Vagina (tissue), 2 donors: ENCODE results near the gene ONECUT3. TPM values are rescaled to one million over a fixed set of nuclear protein-coding genes. Genes with fewer than 3 reads are reported as not detected.

Experiments used
- DNase-seq, 2 donors: peaks; one replicate each; pipeline ENCODE4 v3.0.0-alpha.2; 2017; ENCODE audit errors: extremely low spot score in 2 of 2
- H3K27ac ChIP-seq: fragments of 200-600 bp; sonication (generic); one replicate; pipeline ENCODE4 v1.5.1; 2019
- H3K27me3 ChIP-seq: fragments of 200-600 bp; sonication (generic); one replicate; pipeline ENCODE4 v1.5.1; 2019
- H3K36me3 ChIP-seq, 2 donors: fragments of 200-600 bp; sonication (generic); one replicate each; pipeline ENCODE4 v1.5.1; 2017 to 2019
- H3K4me1 ChIP-seq: fragments of 200-600 bp; sonication (generic); one replicate; pipeline ENCODE4 v1.5.1; 2019
- H3K4me3 ChIP-seq, 2 donors: fragments of 200-600 bp; sonication (generic); 1 replicate in 1 of 2; 2 replicates in 1 of 2; pipeline ENCODE4 v1.5.1; 2016 to 2019
- H3K9me3 ChIP-seq: fragments of 200-600 bp; sonication (generic); one replicate; pipeline ENCODE4 v1.5.1; 2019
- CTCF ChIP-seq, 3 experiments: fragments of 450-650 bp in 2 of 3; fragments of 200-600 bp in 1 of 3; sonication (generic) in 1 of 3; IDR thresholded peaks; one replicate each; pipeline ENCODE4 v1.5.1; 2017 to 2019; ENCODE audit warnings: antibody characterized with exemption in 3 of 3, mild to moderate bottlenecking in 2 of 3, moderate library complexity in 2 of 3
- POLR2A ChIP-seq, 2 donors: fragments of 450-650 bp; IDR thresholded peaks; one replicate each; pipeline ENCODE4 v1.6.1; 2017; ENCODE audit warnings: antibody characterized with exemption in 2 of 2, mild to moderate bottlenecking in 2 of 2, moderate library complexity in 2 of 2
- POLR2AphosphoS5 ChIP-seq, 2 donors: sonication (generic); formaldehyde crosslinking; IDR thresholded peaks; one replicate each; pipeline ENCODE4 v1.9.0; 2017; ENCODE audit warnings: antibody characterized with exemption in 2 of 2, mild to moderate bottlenecking in 2 of 2, low read depth in 1 of 2; ENCODE audit not compliant: insufficient read depth in 1 of 2
- intact Hi-C: fragments of 100-400 bp; cut with DNase I; formaldehyde crosslinking; loops from one replicate; pipeline ENCODE4 v1.15.1; 2023
- total RNA-seq: library from RNA; depleted of rRNA; stranded (reverse); fragments of >200 nt; gene quantifications from one replicate; pipeline ENCODE4 v1.2.3, GENCODE V29; 2016

ONECUT3 gene
- total RNA-seq, 1 donor from 2014 or later: not detected

- no peaks in the 10 kb centered on the region for H3K9me3 ChIP-seq
- no peak for TF ChIP-seq CTCF (IDR thresholded peaks at IDR 0.05)
- no peak for TF ChIP-seq POLR2A (IDR thresholded peaks at IDR 0.05)
- no peak for TF ChIP-seq POLR2AphosphoS5 (IDR thresholded peaks at IDR 0.05; ENCODE audit: insufficient read depth in 1 of 2, low read depth in 1 of 2)
- DNase-seq: no peak
- intact Hi-C loops: no loop called here
- H3K4me1 ChIP-seq: no peaks in the 10 kb centered on the region
- no peak overlapping the region for H3K4me3 ChIP-seq
- H3K36me3 ChIP-seq: no peaks in the 10 kb centered on the region
- H3K27me3 ChIP-seq: peaks cover 3% of the 10 kb centered on the region
- no peak overlapping the region for H3K27ac ChIP-seq
Measured at GRCh38 chr19:1713170-1713569, 40.1 kb upstream of the ONECUT3 start.

- no peak overlapping the region for H3K4me3 ChIP-seq
- TF ChIP-seq POLR2A (IDR thresholded peaks at IDR 0.05) (no peak), POLR2AphosphoS5 (IDR thresholded peaks at IDR 0.05; ENCODE audit: insufficient read depth in 1 of 2, low read depth in 1 of 2) (no peak), CTCF (IDR thresholded peaks at IDR 0.05) (no peak)
- no peaks in the 10 kb centered on the region for H3K4me1 ChIP-seq
- H3K27ac ChIP-seq: no peak overlapping the region
- no peaks in the 10 kb centered on the region for H3K9me3 ChIP-seq
- intact Hi-C loops: no loop called here
- peaks cover 3% of the 10 kb centered on the region for H3K27me3 ChIP-seq
- H3K36me3 ChIP-seq: no peaks in the 10 kb centered on the region
- DNase-seq: no peak
Measured at GRCh38 chr19:1715540-1715939, 37.8 kb upstream of the ONECUT3 start.

- Histone ChIP-seq H3K4me1 (no peaks in the 10 kb centered on the region), H3K27ac (no peak overlapping the region), H3K9me3 (no peaks in the 10 kb centered on the region), H3K27me3 (peaks cover 3% of the 10 kb centered on the region), H3K36me3 (no peaks in the 10 kb centered on the region), H3K4me3 (no peak overlapping the region)
- DNase-seq: no peak
- intact Hi-C loops: no loop called here
- no peak for TF ChIP-seq POLR2A (IDR thresholded peaks at IDR 0.05)
- TF ChIP-seq POLR2AphosphoS5 (IDR thresholded peaks at IDR 0.05; ENCODE audit: insufficient read depth in 1 of 2, low read depth in 1 of 2): no peak
- TF ChIP-seq CTCF (IDR thresholded peaks at IDR 0.05): no peak
Measured at GRCh38 chr19:1717200-1717969, 35.9 kb upstream of the ONECUT3 start.

- no peak for DNase-seq
- Histone ChIP-seq H3K36me3 (no peaks in the 10 kb centered on the region), H3K27ac (no peak overlapping the region), H3K4me1 (no peaks in the 10 kb centered on the region), H3K4me3 (no peak overlapping the region), H3K9me3 (no peaks in the 10 kb centered on the region), H3K27me3 (peaks cover 3% of the 10 kb centered on the region)
- TF ChIP-seq POLR2AphosphoS5 (IDR thresholded peaks at IDR 0.05; ENCODE audit: insufficient read depth in 1 of 2, low read depth in 1 of 2): no peak
- TF ChIP-seq CTCF (IDR thresholded peaks at IDR 0.05): no peak
- TF ChIP-seq POLR2A (IDR thresholded peaks at IDR 0.05): no peak
- intact Hi-C loops: no loop called here
Measured at GRCh38 chr19:1717970-1718264, 35.4 kb upstream of the ONECUT3 start.

GRCh38 chr19:1718420-1719291 is 34.6 kb upstream of the ONECUT3 start:
- no peak for TF ChIP-seq CTCF (IDR thresholded peaks at IDR 0.05)
- TF ChIP-seq POLR2A (IDR thresholded peaks at IDR 0.05): no peak
- no peak for TF ChIP-seq POLR2AphosphoS5 (IDR thresholded peaks at IDR 0.05; ENCODE audit: insufficient read depth in 1 of 2, low read depth in 1 of 2)
- intact Hi-C loops: no loop called here
- Histone ChIP-seq H3K9me3 (no peaks in the 10 kb centered on the region), H3K4me3 (no peak overlapping the region), H3K27me3 (peaks cover 3% of the 10 kb centered on the region), H3K4me1 (no peaks in the 10 kb centered on the region), H3K36me3 (no peaks in the 10 kb centered on the region), H3K27ac (no peak overlapping the region)
- no peak for DNase-seq
